Retina (tissue), 1 donor: Measurements from ENCODE around the gene CCT6B.
"Not testable (repeated sequence)": the region's sequence is repeated elsewhere in the genome, so short reads cannot be mapped to it uniquely, and the experiment has no call there.

Experiments used
- DNase-seq: peaks from one replicate; pipeline ENCODE4 v3.0.0-alpha.2; 2016

The CCT6B gene, protein sequence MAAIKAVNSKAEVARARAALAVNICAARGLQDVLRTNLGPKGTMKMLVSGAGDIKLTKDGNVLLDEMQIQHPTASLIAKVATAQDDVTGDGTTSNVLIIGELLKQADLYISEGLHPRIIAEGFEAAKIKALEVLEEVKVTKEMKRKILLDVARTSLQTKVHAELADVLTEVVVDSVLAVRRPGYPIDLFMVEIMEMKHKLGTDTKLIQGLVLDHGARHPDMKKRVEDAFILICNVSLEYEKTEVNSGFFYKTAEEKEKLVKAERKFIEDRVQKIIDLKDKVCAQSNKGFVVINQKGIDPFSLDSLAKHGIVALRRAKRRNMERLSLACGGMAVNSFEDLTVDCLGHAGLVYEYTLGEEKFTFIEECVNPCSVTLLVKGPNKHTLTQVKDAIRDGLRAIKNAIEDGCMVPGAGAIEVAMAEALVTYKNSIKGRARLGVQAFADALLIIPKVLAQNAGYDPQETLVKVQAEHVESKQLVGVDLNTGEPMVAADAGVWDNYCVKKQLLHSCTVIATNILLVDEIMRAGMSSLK

DNA sequence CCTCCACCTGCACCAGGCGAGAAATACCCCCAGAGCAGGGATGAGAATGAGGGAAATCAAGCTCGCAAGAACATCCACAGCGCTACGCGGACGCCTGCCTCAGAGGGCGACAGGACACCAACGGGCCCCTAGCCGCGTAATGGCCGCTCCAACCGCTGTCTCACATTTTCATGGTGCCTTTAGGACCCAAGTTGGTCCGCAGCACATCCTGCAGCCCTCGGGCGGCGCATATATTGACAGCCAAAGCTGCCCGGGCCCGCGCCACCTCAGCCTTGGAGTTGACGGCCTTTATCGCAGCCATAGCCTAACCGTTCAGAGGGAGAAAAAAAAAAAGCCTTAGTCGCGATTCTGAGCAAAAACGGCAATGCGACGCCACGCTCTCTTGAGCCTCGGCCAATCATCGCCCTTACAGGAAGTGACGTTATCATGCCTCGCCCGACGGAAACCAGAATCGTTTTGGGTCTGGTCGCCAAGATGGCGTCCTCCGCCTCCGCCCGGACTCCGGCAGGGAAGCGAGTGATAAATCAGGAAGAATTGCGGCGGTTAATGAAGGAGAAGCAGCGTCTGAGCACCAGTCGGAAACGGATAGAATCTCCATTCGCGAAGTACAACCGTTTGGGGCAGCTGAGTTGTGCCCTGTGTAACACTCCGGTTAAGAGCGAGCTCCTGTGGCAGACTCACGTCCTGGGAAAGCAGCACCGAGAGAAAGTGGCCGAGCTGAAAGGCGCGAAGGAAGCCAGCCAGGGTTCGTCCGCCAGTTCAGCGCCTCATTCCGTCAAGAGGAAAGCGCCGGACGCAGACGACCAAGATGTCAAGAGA, at the start of gene CCT6B, which contains the start of gene ZNF830:
Gene CCT6B (minus strand): TSS at position 368 of the 819 bp plus-strand sequence. CDS start 67 bp downstream, at position 301.
Gene ZNF830 (plus strand): TSS at position 448 of the 819 bp plus-strand sequence. CDS start 27 bp downstream, at position 475.
- peak; percentile 98 for DNase-seq

DNA sequence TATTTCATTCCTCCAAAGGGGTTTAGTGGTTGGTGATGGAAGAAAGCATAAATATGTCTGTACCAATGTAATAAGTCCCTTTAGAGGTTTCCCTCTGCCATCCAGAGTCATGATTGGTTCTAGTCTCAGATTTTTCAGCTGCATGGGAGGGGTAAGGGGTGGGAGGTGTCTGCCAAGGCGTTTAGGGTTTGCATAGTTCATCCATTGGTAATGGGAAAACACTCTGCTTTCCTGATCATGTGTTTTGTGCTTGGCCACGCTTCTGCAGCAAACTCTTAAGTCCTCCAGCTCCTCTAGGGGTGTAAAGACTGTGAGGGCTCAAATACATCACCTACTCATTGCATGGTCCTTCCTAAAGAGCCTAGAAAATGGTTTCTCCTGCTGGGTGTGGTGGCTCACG, 48.8 kb upstream of the CCT6B start:
- no peak for DNase-seq

DNA sequence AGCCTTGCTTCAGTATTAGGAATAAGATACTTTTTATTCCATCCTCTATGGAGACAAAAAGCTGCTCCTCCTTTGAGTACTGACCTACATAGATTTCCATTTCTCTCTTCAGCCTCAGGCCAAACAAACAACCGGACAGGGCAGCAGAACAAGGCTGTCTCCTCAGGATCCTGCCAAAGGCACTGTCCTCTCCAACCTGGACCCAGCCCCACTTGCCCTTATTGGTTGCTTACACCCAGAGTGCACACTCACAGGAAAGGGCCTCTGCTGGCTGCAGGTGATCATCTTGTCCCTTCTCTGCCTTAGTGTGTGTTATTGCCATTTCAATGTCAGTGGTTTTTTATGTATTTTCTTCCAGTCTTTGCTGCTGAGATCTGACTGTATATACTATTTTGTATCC, 45.7 kb upstream of the CCT6B start:
- no peak for DNase-seq

DNA sequence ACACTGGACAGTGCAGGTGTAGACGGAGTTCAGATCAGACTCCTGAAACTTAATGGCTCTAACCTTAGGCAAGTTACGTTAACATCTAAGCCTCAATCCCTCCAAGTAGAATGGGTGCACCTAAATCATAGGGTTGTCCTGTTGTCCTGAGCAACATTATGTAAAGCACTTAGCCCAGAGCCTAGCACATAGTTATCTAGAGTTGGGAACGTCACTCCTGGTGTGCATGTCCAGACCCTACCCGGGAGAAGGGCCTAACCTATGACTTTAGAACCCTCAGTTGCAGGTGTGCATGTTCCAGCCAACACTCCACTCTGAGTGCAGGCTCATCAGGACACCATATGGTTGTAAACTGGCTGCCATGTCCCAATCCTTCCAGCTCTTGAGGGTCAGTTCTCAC, 45.1 kb upstream of the CCT6B start:
- DNase-seq, result no peak

DNA sequence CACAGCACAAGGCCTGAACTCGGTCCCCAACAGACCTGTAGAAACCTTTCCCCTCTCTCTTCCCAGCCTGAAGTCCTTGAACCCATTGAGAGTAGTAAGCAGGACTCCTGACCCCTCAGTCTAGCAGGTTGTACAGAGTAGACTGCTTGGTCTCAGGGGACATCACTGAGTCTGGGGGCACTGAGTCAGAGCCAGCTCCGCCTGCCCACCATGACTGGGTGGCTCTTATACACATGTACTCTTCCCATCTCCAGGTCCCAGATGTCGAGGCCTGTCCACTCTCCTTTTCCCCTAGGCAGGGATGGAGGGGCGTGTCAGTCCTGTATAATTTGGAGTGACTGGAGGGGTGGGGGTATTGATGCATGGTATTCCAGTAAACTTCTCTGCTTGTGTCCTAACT, 42.5 kb upstream of the CCT6B start:
- DNase-seq, result no peak

DNA sequence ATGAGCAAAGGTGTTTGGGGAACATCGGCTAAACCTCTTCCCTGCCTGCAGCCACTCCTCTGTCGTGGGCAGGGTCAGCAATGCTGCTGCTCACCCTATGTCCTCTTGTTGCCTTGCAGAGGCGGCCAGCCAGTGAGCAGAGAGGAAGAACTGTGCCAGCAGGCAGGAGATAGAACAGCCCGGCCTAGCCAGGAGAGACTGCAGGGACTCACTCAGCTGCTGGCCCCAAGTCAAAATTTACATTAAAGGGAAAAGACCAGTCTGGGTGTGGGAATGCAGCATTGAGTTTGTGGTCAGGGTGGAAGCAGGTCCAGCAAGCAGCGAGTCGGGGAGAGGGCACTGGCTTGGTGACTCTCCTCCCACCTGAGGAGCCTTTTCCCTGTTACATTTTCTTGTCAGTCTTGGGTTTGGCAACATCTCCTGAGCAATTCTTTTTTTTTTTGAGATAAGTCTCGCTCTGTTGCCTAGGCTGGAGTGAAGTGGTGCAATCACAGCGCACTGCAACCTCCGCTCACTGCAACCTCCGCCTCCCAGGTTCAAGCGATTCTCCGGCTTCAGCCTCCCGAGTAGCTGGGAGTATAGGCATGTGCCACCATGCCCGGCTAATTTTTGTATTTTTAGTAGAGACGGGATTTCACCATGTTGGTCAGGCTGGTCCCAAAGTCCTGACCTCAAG, 41.8 kb upstream of the CCT6B start:
- DNase-seq, result no peak

DNA sequence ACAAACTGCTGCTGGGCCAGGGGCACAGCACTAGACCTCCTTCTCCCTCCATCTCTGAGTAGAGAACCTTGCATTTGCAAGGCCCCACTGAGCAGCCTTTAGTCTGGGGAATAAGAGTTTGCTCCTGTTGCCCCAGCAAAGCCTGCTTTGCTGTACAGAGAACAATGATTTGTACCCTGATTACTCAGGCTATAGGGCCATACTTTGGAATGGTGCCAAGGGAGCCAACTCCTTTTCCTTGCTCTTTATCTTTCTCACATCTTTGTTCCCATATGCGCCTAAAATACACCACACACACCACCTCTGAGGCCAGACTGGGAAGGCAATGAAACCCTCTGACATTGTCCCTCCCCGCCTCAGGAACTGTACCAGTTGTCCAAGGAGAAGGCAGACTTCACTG, 40.3 kb upstream of the CCT6B start:
- DNase-seq, result no peak

DNA sequence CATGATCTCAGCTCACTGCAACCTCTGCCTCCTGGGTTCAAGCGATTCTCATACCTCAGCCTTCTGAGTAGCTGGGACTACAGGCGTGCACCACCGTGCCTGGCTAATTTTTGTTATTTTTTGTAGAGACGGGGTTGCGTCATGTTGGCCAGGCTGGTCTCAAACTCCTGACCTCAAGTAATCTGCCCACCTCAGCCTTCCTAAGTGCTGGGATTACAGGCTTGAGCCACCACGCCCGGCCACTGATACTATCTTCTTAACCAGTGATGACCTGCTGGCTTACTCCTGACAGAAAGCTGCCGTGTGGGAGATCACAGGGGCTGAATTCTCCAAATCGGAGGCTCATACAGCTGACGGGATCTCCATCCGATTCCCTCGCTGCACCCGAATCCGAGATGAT, 39.7 kb upstream of the CCT6B start:
- DNase-seq, result not testable (repeated sequence)

DNA sequence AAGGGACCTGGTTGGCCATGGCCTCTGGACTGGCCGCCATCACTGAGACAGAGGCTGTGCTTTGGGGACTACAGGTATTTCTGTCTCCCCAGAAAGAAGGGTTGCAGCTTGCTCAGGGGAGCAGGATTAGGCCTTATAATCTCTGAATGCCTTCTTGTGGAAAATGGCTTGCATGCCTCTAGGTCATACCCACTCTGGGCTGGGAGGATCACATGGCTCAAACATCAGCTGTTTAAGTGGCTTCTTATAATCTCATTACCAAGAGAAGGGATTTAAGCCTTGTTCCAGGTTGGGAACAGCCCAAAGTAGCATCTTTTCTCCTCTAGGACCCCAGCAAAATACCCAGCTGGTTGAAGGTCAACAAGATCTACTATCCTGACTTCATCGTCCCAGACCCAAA, 38.2 kb upstream of the CCT6B start:
- DNase-seq, result no peak

DNA sequence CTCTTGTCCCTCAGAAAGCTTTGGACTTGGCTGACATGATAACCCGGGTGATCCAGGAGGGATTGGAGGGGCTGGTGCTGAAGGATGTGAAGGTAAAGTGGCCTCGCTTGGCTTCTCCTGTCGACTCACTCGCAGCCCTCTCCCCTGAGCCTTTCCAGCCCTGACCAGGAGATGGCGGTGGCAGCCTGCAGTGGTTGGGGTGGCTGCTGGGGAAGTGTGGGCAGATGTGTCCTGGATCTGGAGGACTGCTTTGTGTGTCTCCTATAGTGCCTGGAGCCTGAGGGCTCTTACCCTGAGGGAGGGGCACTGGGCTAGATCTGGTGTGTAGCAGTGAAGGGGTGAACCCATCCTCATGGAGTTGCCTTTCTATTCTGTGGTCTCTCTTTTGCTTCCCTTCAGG, 36.9 kb upstream of the CCT6B start:
- DNase-seq, result peak; percentile 75

DNA sequence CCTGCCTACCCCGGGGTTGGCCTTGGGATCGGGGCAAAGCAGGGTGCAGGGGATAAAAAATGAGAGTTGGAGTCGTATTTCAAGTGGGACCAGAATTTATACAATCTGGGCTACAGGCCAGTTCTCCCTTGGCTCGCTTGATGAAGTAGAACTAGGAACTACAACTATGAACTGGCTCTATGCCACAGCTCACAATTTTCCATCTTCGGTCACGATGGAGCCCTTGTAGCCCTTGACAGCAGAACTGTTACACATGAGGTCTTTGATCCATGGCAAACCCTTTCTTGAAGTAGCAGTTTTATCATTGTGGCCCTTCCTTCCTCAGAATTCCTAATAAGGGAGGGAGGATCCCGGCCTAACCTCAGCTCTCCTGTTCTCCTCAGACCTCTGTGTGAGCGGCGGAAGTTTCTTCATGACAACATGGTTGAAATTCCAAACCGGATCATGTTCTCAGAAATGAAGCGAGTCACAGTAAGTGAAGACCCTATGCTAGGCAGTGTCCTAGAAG, 36.1 kb upstream of the CCT6B start:
- DNase-seq, result no peak

DNA sequence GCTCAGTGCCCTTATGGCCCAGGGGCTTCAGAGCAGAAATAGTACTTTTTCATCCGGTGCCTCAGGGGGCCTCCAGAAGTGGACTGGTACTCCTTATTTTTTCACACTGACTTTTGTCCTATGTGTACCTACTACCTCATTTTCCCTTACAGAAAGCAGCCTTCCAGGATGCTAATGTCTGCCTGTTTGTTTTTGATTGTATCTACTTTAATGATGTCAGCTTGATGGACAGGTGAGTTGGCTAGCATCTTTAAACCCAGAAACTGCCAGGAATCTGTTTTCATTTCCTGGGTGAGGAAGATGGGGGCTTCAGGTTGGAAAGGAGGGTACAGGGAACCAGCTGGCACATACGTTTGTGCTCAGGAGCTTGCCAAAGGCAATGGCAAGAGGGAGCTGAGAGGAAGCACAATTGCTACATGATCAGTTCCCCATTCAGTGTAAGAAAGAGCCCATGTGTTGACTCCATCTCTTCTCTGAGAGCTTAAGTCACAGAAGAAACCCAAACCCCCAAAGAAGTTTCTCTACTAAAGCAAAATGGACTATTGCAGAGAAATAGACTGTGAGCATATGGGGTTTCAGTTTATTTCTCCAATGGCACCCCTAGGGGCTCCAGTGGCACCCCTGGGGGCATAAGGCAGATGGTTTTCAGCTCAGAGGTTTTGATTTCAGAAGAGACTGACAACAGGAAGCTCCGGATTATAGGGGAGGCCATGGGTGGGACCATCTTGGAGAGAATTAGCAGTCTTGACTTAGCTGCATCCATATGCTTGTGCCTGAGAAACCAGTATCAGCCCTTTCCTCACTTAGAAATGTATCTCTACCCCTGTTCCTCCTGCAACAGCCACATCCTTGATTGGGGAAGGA, 35.4 kb upstream of the CCT6B start:
- DNase-seq, result no peak

DNA sequence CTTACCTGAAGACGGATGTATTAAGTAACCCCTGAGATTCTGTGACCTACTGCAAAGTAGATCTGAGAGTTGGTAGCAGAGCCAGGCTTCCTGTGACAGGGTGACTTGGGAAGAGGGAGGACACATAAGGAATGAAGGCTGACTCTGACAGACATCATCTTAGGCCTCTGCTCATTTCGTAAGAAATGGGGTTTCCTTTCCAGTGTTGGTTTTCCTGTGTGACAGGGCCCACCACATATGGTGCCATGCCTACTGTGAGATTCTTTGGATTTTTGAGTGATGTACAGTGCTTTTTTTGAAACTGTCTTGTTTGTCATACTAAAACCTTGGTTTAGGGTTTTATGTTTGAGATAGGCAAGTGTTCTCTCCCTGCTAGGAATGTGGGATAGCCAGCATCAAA, 31.8 kb upstream of the CCT6B start:
- DNase-seq, result no peak

DNA sequence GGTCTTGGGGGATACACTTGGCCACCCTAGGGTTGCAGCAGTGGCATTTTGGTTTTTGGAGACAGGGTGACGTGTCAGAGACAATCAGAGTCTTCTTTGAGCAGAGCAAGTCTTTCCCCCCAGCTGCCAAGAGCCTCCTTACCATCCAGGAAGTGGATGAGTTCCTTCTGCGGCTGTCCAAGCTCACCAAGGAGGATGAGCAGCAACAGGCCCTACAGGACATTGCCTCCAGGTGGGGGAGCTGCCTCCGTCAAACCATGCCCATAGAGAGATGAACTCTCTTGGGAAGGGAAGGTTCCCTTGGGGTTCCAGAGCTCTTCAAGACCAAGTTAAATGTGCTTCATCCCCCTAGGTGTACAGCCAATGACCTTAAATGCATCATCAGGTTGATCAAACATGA, 30.3 kb upstream of the CCT6B start:
- DNase-seq, result no peak

DNA sequence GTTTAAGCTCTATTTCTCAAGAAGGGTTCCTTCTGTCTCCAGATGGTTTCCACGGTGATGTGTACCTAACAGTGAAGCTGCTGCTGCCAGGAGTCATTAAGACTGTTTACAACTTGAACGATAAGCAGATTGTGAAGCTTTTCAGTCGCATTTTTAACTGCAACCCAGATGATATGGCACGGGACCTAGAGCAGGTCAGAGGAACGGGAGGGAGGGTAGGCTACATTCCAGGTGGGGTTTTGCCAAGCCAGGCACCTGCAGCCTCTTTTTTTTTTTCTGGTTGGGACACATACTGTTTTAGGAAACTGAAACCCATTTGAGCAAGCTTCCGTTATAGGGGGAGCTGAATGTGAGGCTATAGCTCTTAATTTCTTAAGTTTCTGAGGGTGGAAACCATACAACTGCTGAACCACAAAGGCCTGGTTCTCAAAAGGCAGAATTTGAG, 29.7 kb upstream of the CCT6B start:
- DNase-seq, result no peak

DNA sequence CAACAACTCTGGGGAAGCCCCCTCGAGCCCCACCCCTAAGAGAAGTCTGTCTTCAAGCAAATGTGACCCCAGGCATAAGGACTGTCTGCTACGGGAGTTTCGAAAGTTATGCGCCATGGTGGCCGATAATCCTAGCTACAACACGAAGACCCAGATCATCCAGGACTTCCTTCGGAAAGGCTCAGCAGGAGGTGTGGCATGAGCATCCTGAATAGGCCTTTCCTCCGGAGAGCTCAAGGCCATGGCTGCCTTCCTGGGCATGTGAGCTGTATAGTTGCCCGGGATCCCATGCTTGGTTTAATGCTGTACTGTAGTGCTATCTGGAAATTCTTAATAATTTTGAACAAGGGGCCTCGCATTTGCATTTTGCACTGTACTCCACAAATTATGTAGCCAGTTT, 28.2 kb upstream of the CCT6B start:
- no peak for DNase-seq

DNA sequence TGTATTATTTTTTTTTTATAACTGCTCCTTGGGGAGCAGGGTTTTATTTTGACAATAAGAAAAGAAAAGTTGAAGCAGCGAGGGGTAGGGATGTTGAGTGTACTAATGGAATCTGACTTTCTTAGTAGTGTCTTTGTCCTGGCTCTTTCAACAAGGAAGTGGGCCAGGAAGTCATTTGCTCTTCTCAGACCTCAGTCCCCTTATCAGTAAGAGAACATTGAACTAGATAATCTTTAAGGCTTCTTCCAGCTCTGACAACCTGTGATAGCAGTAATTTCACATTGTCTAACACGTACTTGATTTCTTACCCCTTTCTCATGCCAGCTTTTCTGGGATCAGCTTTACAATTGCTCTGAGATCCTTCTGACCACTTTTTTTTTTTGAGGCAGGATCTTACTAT, 27.4 kb upstream of the CCT6B start:
- no peak for DNase-seq

DNA sequence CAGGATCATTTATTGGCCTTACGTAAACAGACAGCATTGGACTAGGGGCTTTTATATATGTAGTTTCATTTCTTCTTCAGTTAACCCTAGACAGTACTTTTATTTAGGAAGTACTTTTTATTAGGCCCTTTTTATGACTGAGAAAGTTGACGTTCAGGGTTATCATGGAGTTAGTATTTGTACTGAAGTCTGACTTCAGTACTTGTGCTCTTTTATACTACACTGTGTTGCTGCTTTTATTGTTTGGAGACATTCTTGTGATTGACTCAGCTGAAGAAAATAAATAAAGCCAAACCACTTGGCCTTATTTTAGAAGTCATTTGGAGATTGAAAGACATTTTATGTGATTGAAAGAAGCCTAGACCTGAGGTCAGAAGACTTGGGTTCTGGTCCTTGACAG, 26.0 kb upstream of the CCT6B start:
- no peak for DNase-seq

DNA sequence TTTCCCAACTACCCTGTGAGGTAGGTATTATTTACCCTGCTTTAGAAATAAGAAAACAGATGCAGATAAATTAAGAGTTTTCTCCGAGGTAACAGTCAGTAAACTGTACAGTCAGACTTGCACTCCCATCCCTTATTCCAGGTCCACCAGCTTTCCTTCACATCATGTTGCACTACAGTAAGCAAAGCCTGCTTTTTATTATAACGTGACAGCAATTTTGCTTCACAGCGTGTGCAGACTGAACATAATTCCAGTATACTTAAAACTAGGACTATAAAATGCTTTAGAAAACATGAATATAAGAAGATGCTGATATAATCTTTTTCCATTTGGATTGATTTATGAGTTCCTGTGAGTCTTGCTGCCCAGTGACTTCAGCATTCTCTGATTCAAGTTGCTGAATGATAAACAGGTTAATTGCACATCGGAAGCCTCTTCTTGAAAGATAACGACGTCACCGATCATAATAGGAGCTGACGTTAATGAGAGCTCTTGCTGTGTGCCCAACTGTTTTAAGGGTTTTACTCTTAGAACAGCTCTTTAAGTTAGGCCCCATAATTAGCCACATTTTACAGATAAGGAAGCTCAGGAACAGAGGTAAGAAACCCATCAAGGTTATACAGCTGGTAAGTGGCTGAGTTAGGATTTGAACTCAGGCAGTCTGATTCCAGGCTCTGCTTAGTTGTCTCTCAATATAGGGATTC, 20.4 kb upstream of the CCT6B start:
- DNase-seq, result peak; percentile 47

DNA sequence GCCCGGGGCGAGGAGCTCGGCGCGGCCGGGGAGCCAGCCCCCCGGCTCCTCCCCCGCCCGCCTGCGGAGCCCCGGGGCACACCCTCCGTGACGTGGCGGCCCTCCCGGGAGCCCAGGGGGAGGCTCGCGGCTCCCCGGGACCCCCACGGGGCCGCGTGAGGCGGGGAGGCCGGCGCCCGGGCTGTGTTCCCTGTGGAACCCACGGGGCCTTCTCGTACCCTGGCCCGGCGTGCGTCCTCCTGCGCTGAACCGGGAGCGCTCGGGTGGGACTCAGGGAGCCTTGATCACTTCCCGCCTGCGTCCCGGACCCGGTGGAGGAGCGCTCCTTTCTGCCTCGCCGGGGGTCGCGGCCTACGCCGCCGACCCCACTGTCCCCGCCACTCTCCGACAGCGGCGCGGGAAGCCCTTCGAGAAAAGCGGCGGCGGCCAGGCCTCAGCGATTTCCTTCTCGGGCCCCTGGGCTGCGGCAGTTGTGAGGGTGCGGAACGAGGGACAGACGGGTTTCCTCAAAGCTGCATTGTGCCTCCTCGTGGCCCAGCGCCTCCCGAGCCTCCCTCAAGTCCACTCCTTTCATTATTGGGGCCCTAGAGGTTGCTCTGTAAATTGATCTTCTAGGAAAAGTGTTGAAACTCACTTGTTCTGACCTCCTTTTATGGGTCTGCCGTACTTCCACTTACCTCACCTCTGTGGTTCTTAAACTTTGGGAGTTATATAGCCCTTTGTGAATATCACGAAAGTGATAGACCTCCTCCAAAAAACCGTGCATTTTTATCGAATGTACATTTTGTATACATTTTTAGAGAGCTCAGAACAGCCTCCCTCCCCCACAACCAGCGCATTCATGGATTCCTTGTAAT, 19.6 kb upstream of the CCT6B start:
- DNase-seq, result peak; percentile 90
